ENCODE data around the gene TSKU. TPM values are rescaled to one million over a fixed set of nuclear protein-coding genes. Genes with fewer than 3 reads are reported as not detected.
"Not testable (repeated sequence)": the region's sequence is repeated elsewhere in the genome, so short reads cannot be mapped to it uniquely, and the experiment has no call there.

TSKU gene
- total RNA-seq, 1 donor from 2014 or later = 48.8 TPM

DNA sequence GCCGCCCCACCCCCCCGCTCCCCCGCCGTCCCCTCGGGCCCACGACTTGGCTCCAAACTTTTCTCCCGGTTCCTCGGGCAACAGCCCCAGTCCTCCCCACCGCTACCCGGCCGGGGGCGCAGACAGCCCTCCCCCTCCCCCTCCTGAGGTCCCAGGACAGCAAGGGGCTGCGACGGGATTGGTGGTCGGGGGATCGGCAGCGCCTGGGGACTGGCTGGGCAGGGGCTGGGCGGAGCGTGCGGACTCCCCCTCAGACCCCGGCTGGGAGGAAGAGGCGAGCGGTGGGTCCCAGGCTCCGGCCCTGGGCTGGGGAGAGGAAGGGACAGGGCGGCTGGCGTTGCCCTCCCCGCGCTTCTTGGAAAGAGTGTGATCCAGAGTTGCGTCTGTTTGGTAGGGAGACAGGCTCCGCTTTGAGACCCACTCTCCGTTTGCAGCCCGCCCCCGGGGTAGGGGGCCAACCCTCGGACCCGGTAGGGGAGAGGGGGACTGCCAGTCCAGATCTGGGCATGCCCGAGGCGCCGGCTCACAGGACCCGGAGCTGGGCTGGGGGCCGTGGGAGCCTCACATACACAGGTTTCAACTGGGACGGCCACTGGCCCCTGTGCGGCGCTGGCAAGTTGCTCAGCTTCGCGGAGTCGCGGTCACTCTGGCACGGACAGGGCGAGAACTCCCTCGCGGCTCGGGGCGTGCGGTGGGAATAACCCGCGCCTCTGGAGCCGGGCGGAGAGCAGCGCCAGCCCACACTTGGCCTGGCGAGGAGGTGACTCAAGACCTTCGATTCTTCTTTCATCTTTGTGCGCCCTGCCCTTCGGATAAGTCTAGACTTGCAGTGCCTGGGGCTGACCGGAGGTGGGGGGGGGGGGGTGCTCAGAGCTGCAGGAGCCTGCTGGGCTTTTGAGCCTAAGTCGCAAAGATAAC is 999 bp downstream of the TSKU start:
- ATAC-seq (peak; percentile 9), DNase-seq (ENCODE audit: low spot score) (peak; percentile 76)
- intact Hi-C loops (cut with DNase I) = no loop called here

DNA sequence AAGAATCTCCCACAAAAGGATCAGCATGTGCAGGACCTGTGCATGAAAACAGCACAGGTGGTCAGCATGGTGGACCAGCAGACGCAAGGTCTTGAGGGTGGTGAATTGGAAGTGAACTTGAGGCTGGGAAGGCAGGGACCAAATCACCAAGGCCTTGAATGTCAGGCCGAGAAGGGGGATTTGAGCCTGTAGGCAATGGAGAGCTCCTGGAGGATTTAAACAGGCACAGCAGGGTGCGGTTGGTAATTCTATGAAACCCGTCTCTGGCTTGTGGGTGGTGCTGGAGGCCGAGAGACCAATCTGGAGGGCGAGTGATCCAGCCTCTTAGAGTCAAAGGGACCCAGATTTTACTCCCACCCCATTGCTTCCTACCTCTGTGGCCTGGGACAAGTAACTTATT is 2.4 kb downstream of the TSKU start:
- ATAC-seq (no peak), DNase-seq (ENCODE audit: low spot score) (no peak)
- intact Hi-C loops (cut with DNase I) = no loop called here

DNA sequence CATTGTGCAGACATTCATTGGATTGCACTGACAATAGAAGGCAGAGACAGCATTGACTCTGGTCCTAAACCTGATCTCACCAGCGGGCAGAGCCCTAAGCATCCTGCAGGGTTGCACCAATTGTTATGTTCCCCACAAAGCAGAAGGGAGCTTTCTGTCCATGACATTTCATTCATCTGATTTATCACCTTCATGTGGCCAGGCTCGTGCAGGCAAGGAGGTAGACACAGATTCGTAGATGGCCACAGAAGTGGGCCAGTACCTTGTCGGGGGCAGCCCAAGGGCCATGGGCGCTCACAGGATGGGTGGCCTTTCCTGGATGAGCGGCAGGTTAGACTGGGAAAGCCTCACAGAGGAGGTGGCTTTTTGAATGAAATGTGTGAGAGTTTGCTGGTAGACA is 2.9 kb downstream of the TSKU start:
- ATAC-seq (no peak), DNase-seq (ENCODE audit: low spot score) (no peak)
- intact Hi-C loops (cut with DNase I) = no loop called here

DNA sequence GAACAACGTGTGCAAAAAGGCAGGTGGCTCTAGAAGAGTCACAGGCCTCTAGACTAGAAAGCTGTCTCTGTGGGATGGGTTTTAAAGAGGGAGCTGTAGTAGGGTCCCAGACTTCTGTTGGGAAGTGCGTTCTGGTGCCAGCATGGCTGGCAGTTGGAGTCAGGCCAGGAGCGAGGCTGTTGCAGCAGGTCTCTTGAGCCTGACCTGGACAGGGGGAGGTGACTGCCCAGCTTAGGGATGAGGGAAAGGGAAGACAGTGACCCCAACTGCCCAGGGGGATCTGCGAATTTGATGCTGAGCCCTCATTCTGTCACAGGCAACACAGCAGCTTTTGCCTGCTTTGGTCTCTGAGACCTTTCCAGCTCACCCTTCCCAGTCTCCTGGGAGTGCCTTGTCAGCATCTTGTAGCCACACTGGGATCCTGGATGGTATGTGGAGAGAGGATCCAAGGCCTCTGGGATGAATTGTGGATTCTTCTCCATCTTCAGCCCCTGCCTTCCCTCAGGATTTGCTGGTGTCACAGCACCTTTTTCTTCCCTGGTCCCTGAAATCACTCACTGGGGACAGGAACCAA is 3.4 kb downstream of the TSKU start:
- DNase-seq (ENCODE audit: low spot score) = no peak
- intact Hi-C loops (cut with DNase I) = no loop called here
- ATAC-seq = no peak

DNA sequence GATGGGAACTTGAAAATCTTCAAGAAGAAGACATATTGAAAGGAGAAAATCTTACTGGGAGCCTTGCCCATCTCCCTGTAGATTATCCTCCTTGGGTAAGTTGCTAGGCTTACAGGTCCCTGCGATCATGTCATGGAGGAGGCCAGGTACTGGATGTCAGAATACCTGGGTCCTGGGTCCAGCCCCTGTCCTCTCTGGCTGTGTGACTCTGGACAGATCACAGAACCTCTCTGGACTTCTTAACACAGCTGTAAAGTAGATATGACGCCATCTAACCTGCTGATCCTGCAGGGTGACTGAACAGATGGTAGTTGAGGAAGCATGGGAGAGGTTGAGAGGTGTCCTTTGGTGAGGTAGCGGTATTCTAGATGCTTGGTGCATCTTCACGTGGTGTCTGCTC is 4.1 kb downstream of the TSKU start:
- no peak for ATAC-seq
- intact Hi-C loops (cut with DNase I) = no loop called here
- DNase-seq (ENCODE audit: low spot score) = no peak

DNA sequence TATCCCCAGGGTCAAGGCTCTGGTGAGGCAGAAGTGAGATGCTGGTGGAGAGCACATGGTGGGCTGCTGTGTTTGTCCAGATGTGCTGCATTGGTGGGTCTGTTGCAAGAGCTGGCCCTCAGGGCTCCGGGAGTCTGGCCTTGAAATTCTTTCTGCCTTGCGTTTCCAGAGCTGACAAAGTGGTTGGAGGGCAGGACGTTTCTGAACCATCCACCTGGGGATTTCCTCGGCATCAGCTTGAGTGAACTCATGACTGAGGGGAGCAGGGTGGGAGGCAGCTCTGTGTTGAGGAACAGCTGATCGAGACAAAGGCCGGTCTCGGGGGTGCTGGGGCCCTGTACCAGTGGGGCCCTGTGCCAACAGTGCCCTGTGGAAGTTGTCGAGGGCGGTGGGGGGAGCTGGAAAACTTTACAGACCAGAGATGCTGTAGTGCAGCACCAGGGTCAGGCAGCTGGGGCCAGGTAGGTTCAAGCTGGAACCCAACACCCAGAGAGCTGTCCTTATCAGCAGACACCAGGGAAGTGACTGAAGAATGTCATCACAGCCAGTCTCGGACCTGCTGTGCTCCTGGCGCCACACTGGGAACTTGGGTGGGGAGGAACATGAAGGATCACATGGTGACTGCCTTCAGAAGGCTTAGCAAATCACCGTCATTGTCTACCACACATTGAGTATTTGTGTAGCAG is 4.9 kb downstream of the TSKU start:
- DNase-seq (ENCODE audit: low spot score) (peak; percentile 13), ATAC-seq (peak; percentile 65)
- intact Hi-C loops (cut with DNase I) = no loop called here

DNA sequence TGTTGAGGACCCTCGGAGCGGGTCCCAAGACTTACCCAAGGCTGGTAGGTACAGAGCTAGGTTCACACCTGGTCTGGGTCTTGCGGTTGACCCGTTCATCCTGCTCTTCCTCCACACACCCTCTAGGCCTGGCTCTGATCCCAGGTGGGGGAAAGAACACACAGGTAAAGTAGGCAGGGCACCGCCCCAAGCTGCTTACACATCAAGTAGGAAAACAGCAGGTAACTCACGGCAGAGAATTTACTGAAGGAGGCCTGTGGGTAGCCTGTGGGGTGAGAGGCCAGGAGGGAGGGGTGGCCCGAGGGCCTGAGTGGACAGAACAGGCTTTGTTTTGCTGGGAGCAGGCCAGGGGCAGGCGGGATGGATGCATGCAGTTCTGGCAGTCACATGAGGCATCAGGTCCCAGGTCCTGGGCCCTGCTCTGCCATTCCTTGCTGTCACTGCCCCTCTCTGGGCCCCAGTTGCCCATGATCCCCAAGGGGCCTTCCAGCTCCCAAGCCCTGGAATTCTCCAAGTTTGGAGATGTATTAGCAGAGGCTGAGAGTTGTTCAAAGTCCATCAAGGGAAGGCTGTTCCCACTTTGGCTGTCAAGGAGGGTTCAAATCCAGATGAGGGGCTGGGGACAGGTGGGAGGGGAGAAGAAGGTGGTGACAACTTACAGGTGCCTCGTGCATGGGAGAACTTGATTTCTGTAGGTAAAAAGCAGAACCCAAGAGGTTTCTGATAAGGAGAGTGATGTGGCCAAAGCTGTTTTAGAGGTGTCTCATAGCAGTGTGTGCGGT is 5.7 kb downstream of the TSKU start:
- intact Hi-C loops (cut with DNase I) = no loop called here

DNA sequence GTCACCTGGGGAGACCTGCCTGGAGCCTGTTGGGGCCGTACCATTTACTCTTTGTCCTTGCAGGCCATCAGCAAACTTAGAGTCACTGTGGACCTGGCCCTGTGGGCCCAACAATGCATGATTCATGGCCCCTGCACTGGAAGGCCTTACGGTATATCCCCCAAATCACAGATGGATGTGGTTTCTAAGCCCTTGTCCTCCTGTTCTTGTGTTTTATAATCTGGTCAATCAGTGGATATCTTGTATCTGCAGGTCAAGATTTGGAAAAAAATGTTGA is 6.2 kb downstream of the TSKU start:
- DNase-seq (ENCODE audit: low spot score) = peak; percentile 27
- intact Hi-C loops (cut with DNase I) = no loop called here
- ATAC-seq = no peak

More for the DNA sequence above, 5.7 kb downstream of the TSKU start:
- ATAC-seq (peak; percentile 50), DNase-seq (ENCODE audit: low spot score) (peak; percentile 77)

DNA sequence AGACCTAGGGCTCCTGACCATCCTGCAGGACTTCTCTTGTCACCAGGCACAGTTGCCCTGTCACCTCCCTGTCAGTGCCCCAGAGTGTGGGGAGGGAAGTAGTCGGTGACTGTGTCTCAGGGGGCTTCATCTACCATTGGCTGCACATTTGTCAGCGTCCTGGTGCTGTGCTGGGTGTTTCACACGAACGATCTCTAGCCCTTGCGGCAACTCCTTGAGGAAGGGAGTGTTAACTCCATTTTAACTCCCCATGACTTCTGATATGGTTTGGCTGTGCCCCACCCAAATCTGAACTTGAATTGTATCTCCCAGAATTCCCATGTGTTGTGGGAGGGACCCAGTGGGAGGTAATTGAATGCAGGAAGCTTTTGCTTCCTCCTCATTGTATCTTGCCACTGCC is 7.1 kb downstream of the TSKU start:
- ATAC-seq (no peak), DNase-seq (ENCODE audit: low spot score) (no peak)

DNA sequence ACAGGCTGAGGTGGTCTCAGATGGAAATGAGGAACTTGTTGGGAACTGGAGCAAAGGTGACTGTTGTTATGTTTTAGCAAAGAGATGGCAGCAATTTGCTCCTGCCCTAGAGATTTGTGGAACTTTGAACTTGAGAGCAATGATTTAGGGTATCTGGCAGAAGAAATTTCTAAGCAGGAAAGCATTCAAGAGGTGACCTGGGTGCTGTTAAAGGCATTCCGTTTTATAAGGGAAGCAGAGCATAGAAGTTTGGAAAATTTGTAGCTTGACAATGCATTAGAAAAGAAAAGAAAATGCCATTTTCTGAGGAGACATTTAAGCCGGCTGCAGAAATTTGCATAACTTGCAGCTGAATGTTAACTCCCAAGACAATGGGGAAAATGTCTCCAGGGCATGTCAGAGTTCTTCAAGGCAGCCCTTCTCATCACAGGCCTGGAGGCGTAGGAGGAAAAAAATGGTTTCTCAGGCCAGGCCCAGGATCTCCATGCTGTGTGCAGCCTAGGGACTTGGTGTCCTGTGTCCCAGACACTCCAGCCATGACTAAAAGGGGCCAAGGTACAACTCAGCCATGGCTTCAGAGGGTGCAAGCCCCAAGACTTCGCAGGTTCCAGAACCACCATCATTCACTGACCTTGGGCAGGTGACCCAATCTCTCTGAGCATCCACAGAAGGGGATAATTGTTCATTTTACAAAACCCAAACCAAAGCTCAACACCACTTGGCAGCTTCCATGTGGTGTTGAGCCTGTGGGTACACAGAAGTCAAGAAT is 8.0 kb downstream of the TSKU start:
- ATAC-seq; intact Hi-C loops (cut with DNase I); DNase-seq (ENCODE audit: low spot score): not testable (repeated sequence)

More for the DNA sequence above, 7.1 kb downstream of the TSKU start:
- intact Hi-C loops (cut with DNase I) = no loop called here

DNA sequence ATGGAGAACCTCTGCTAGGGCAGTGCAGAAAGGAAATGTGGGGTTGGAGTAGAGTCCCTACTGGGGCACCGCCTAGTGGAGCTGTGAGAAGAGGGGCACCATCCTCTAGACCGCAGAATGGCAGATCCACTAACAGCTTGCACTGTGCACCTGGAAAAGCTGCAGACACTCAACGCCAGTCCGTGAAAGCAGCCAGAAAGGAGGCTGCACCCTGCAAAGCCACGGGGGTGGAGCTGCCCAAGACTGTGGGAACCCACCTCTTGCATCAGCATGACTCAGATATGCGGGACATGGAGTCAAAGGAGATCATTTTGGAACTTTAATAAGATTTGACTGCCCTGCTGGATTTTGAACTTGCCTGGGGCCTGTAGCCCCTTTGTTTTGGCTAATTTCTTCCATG is 8.7 kb downstream of the TSKU start:
- DNase-seq (ENCODE audit: low spot score) (no peak), ATAC-seq (no peak)
- intact Hi-C loops (cut with DNase I) = no loop called here

DNA sequence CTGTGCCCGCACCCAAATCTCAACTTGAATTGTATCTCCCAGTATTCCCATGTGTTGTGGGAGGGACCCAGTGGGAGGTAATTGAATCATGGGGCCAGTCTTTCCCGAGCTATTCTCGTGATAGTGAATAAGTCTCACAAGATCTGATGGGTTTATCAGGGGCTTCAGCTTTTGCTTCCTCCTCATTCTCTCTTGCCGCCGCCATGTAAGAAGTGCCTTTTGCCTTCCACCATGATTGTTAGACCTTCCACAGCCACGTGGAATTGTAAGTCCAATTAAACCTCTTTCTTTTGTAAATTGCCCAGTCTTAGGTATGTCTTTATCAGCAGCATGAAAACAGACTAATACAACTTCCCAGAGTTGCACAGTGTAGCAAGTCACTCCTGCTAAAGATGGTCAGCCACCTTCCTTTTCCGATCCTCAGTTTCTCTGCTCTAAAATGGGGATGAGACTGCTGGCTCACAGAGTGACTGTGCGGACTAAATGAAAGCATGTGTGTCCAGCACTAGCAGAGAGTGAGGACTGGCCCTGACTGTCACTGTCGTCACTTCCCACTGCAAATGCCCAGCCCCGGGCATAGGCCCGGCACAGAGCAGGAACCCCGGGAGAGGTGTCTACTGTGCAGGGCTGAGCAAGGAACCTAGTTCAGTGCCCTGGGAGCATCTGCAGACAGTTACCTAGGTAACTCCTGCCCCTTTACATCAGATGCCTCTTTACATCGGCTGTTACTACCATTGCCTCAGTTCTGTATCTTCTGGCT is 9.5 kb downstream of the TSKU start:
- ATAC-seq = peak; percentile 6
- intact Hi-C loops (cut with DNase I) = no loop called here
- DNase-seq (ENCODE audit: low spot score) = no peak

DNA sequence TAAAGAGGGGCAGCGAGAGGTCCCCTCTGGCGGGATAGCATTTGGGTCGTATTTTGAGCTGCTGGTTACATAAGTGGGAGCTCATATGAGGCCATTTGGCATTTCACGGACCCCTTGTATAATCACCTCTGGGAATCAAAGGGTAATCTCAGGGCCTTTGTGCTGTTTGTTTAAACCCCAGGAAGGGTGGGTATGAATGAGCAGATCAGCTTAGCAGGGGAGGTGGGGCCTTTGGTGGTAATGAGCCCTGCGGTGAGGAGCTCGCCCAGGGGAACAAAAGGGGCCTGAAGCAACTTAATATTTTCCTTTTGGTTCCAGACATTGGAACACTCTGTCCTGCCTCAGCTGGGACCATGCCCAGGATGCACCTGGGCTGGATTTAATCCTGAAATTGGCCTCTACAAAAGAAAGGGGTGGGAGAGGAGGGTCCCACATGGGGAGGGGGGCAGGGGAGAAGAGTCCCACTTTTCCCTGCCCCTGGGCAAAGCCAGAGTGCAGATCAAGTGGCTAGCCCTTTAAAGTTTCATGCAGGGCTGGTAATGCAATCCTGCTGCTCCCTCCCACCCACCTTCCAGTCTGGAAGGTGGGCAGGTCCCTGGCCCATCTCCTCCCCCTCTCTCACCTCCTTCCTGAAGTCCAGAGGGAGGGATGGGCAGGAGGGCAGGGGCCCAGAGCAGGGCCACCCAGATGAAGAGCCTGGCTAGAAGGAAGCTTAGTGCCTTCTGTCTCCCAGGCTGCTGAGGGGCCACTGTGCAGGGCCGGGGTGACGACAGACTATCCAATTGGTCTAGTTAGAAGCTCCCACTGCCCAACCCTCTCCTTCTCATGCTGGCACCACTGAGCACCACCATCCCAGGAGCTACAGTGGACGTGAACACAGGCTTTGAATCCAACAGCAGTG is 10.5 kb downstream of the TSKU start:
- ATAC-seq (peak; percentile 74), DNase-seq (ENCODE audit: low spot score) (no peak)
- intact Hi-C loops (cut with DNase I) = no loop called here

DNA sequence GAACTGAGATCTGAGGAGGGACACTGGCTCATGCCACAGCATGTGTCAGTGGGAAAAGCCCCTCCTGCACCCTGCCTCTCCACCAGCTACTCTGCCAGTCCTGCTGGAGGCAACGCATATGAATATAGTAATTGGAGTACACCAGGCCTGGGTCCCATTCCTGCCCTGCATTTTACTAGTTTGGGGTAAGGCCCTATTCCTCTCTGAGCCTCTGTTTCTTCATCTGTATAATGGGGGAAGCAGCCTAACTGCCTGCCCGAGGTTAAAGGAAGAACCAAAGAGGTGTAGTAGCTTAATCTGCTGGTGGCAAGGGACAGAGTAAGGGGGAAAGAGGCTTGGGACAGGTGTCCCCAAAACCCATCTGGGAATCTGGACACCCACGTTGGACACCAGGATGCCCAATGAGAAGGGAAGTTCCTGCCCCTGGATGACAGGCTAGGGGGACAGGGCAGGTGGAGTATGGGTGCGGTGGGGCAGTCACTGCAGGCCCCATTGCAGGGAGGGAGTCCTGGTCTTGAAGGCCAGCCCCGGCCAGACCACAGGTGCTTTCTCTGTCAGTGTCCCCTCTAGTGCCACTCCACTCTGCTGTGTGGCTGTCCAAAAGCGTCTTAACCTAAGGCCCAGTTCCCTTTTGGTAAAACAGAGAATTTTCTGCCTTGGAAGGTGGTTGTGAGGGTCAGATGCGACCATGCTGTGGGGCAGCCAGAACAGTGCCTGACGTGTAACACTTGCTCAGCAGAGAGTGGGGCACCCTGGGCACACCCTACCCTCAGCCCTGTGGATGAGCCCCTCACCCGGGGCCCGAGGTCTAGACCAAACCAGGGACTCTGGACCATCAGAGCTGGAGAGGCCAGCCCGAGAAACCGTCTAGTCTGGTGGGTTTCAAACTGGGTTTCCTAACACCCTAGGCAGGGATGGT is 11.5 kb downstream of the TSKU start:
- intact Hi-C loops (cut with DNase I) = loop anchor here (5.0 kb wide), 1 partner anchor 1603 kb away; no protein-coding TSS in a partner anchor
- ATAC-seq (no peak), DNase-seq (ENCODE audit: low spot score) (no peak)

DNA sequence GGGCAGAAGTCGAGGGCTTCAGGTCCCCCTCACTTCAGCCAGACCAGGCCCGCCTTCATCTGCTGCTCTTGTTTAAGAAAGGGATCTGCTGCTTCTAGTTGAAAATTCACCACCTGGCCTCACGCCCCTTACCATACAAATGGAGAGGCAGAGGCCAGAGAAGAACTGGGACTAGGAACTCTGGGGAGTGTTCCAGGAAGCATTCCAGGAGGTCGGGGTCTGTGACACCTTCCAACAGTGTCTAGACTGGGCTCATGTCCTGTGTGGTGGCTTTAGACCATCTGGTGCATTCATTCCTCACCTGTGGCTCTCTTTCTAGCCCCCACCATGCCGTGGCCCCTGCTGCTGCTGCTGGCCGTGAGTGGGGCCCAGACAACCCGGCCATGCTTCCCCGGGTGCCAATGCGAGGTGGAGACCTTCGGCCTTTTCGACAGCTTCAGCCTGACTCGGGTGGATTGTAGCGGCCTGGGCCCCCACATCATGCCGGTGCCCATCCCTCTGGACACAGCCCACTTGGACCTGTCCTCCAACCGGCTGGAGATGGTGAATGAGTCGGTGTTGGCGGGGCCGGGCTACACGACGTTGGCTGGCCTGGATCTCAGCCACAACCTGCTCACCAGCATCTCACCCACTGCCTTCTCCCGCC is 12.3 kb downstream of the TSKU start:
- no peak for DNase-seq (ENCODE audit: low spot score)
- no peak for ATAC-seq
- intact Hi-C loops (cut with DNase I) = loop anchor here (5.0 kb wide), 1 partner anchor 1602 kb away; no protein-coding TSS in a partner anchor
